ENCODE measurements around the gene BHMT.

BHMT gene

GRCh38 chr5:79111387-79111959 lies at the start of gene BHMT:
BHMT (plus strand) TSS chr5:79111809; CDS start chr5:79111886, 77 bp downstream.
- DNase-seq = no peak
- intact Hi-C loops (cut with DNase I) = no loop called here

- intact Hi-C loops (cut with DNase I) = no loop called here
- DNase-seq = no peak
These were observed 49.2 kb upstream of the BHMT start for GRCh38 chr5:79062436-79062835.

- DNase-seq = peak in 2 of 10 donors; percentile 70 to 81
These were observed 41.9 kb upstream of the BHMT start, which contains the start of the genes BHMT2 and DMGDH for GRCh38 chr5:79069488-79070349. BHMT2 (plus strand) TSS chr5:79069767; CDS start chr5:79069783, 16 bp downstream. DMGDH (minus strand) TSS chr5:79069674; CDS start chr5:79069620, 54 bp downstream.

GRCh38 chr5:79070350-79070667 lies 41.3 kb upstream of the BHMT start:
- DNase-seq = no peak
- intact Hi-C loops (cut with DNase I) = no loop called here

More at GRCh38 chr5:79069488-79070349, 41.9 kb upstream of the BHMT start, which contains the start of the genes BHMT2 and DMGDH:
- intact Hi-C loops (cut with DNase I) = no loop called here

GRCh38 chr5:79074641-79075040 lies 37.0 kb upstream of the BHMT start:
- intact Hi-C loops (cut with DNase I) = no loop called here
- no peak for DNase-seq

- intact Hi-C loops (cut with DNase I) = no loop called here
- no peak for DNase-seq
These were observed 35.8 kb upstream of the BHMT start for GRCh38 chr5:79075646-79076426.

- intact Hi-C loops (cut with DNase I) = no loop called here
- DNase-seq = no peak
These were observed 34.8 kb upstream of the BHMT start for GRCh38 chr5:79076819-79077218.

- no peak for DNase-seq
- intact Hi-C loops (cut with DNase I) = no loop called here
These were observed 33.8 kb upstream of the BHMT start for GRCh38 chr5:79077680-79078365.

GRCh38 chr5:79080804-79081203 lies 30.8 kb upstream of the BHMT start:
- no peak for DNase-seq
- intact Hi-C loops (cut with DNase I) = no loop called here

- no peak for DNase-seq
- intact Hi-C loops (cut with DNase I) = no loop called here
These were observed 29.8 kb upstream of the BHMT start for GRCh38 chr5:79081779-79082178.

- DNase-seq = no peak
- intact Hi-C loops (cut with DNase I) = no loop called here
These were observed 25.5 kb upstream of the BHMT start for GRCh38 chr5:79086116-79086515.

- no peak for DNase-seq
- intact Hi-C loops (cut with DNase I) = no loop called here
These were observed 23.1 kb upstream of the BHMT start for GRCh38 chr5:79088507-79088906.

GRCh38 chr5:79091064-79091463 lies 20.5 kb upstream of the BHMT start:
- DNase-seq = no peak
- intact Hi-C loops (cut with DNase I) = no loop called here

- no peak for DNase-seq
- intact Hi-C loops (cut with DNase I) = no loop called here
These were observed 17.8 kb upstream of the BHMT start for GRCh38 chr5:79093762-79094161.

GRCh38 chr5:79105868-79106267 lies 5.7 kb upstream of the BHMT start:
- DNase-seq = no peak
- intact Hi-C loops (cut with DNase I) = no loop called here

- intact Hi-C loops (cut with DNase I) = no loop called here
- no peak for DNase-seq
These were observed 4.4 kb upstream of the BHMT start for GRCh38 chr5:79107020-79107796.

- intact Hi-C loops (cut with DNase I) = no loop called here
These were observed 3.5 kb upstream of the BHMT start for GRCh38 chr5:79108086-79108485.

GRCh38 chr5:79108792-79109191 lies 2.8 kb upstream of the BHMT start:
- intact Hi-C loops (cut with DNase I) = no loop called here
- DNase-seq = no peak

More at GRCh38 chr5:79108086-79108485, 3.5 kb upstream of the BHMT start:
- no peak for DNase-seq

- DNase-seq = no peak
- intact Hi-C loops (cut with DNase I) = no loop called here
These were observed 1.8 kb upstream of the BHMT start for GRCh38 chr5:79109527-79110492.

All from posterior cingulate gyrus (tissue), 11 donors.